GM19438 (cell line): ENCODE results near the gene SLC44A4.
"Not testable (repeated sequence)": the region's sequence is repeated elsewhere in the genome, so short reads cannot be mapped to it uniquely, and the experiment has no call there.

Experiments used
- ATAC-seq: cut with Tn5 transposase; IDR thresholded peaks from one replicate; pipeline ENCODE4 v1.9.1; 2021; ENCODE audit warnings: low read depth; ENCODE audit not compliant: unreplicated experiment

Gene SLC44A4

DNA sequence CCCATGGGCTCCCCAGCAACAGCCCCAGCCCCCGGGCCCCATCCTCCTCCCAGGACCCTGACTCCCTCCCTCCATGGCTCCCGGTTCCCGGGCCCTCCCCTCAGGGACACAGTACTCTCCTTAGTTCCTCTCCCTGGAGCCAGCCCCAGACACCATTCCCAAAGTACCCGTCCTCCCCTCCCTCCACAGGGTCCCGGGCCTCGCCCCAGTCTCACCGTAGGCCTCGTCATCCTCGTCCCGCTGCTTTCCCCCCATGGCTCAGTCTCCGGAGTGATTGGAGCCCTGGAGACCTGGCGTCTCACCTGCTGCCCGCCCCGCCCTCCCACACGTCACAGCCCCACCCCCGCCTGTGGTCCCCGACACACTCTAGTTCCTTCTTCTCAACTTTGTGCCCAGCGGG is at the start of gene SLC44A4:
SLC44A4 (minus strand) TSS at position 272 of the 400 bp plus-strand sequence; CDS start at position 255, 17 bp downstream.
- ATAC-seq = no peak

DNA sequence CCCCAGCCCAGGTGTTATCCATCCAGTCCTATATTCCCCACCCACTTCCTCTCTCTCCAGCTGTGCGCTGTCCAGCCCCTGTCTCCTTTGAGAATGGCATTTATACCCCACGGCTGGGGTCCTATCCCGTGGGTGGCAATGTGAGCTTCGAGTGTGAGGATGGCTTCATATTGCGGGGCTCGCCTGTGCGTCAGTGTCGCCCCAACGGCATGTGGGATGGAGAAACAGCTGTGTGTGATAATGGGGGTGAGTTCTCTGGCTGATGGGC is 49.8 kb upstream of the SLC44A4 start:
- ATAC-seq = no peak

- ATAC-seq = no peak
Observed at GRCh38 chr6:31927863-31928671, 49.3 kb upstream of the SLC44A4 start.

- no peak for ATAC-seq
Observed at GRCh38 chr6:31927242-31927862, 48.6 kb upstream of the SLC44A4 start, which contains the start of gene C2. TSS of gene C2 (plus strand) at chr6:31927717. CDS start at chr6:31927753, 36 bp downstream.

DNA sequence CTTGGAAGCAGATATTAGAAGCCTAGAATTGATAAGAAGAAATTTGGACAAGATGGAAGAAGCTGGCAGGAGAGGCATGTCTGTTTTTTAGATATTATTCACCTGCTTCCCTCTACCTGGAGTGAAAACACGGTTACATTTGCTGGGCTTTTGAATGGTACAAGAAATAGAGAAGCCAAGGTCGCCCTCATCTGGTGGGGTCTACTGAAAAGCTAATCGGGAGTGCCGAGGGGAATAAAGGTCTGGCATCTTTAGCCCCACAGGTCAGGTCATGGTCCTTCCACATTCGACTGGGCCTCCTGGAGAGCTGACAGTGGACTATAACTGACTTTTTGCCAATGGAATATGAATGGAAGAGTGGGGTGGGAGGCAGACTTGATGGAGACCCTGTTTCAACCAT is 44.1 kb upstream of the SLC44A4 start:
- no peak for ATAC-seq

- no peak for ATAC-seq
Observed at GRCh38 chr6:31920811-31921210, 42.0 kb upstream of the SLC44A4 start.

GRCh38 chr6:31919624-31920303 is 41.0 kb upstream of the SLC44A4 start:
- ATAC-seq = no peak

DNA sequence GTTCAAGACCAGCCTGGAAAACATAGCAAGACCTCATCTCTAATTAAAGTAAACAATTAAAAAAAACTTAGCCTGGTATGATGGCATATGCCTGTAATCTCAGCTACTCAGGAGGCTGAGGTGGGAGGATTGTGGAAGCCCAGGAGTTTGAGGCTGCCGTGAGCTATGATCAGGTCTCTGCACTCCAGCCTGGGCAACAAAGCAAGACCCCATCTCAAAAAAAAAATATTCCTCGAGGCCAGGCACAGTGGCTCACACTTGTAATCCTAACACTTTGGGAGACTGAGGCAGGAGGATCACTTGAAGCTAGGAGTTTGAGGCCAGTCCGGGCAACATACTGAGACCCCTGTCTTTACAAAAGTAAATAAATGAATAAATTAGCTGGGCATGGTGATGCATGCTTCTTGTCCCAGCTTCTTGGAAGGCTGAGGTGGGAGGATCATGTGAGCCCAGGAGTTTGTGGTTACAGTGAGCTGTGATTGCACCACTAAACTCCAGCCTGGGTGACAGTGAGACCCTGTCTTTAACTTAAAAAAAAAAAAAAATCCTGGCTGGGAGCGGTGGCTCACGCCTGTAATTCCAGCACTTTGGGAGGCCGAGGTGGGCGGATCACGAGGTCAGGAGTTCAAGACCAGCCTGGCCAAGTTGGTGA is 39.4 kb upstream of the SLC44A4 start:
- ATAC-seq = no peak

GRCh38 chr6:31915756-31916155 is 37.0 kb upstream of the SLC44A4 start:
- no peak for ATAC-seq

GRCh38 chr6:31915351-31915750 is 36.6 kb upstream of the SLC44A4 start:
- ATAC-seq = no peak

DNA sequence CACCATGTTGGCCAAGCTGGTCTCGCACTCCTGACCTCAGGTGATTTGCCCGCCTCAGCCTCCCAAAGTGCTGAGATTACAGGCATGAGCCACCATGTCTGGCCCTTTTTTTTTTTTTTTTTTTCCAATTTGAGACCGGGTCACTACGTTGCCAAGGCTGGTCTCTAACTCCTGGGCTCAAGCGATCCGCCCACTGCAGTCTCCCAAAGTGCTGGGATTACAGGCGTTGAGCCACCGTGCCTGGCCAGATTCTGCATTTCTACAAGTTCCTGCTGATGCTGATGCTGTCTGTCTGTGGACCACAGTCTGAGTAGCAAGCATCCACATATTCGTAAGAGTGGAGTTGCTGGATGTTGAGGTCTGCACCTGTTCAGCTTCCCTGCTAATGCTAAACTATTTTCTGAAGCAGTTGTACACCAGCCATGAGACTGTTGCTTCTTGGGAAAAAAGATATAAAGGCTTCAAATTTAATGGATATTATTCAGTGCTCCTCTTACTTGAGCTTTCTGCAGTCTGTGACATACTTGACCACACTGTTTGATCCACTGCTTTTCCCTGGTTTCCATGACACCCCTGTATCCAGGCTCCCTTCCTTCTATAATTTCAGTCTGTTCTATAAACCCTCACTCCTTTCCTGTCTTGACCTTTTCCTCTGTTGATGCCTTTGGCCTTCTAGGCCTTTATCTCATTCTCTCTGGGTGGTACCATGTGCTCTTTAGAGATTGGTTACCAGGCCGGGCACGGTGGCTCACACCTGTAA is 33.2 kb upstream of the SLC44A4 start:
- no peak for ATAC-seq

GRCh38 chr6:31909298-31909697 is 30.5 kb upstream of the SLC44A4 start:
- ATAC-seq = not testable (repeated sequence)

- ATAC-seq = peak; percentile 47
Observed at GRCh38 chr6:31908791-31909190, 30.0 kb upstream of the SLC44A4 start.

DNA sequence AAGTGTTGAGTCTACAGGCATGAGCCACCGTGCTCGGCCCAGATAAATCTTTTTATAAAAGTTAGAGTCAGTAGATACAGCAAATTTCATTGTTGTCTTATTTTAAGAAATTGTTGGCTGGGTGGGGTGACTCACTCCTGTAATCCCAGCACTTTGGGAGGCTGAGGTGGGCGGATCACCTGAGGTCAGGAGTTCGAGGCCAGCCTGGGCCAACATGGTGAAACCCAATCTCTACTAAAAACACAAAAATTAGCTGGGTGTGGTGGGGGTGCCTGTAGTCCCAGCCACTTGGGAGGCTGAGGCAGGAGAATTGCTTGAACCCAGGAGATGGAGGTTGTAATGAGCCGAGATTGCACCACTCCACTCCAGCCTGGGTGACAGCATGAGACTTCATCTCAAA is 29.5 kb upstream of the SLC44A4 start:
- not testable (repeated sequence) for ATAC-seq

DNA sequence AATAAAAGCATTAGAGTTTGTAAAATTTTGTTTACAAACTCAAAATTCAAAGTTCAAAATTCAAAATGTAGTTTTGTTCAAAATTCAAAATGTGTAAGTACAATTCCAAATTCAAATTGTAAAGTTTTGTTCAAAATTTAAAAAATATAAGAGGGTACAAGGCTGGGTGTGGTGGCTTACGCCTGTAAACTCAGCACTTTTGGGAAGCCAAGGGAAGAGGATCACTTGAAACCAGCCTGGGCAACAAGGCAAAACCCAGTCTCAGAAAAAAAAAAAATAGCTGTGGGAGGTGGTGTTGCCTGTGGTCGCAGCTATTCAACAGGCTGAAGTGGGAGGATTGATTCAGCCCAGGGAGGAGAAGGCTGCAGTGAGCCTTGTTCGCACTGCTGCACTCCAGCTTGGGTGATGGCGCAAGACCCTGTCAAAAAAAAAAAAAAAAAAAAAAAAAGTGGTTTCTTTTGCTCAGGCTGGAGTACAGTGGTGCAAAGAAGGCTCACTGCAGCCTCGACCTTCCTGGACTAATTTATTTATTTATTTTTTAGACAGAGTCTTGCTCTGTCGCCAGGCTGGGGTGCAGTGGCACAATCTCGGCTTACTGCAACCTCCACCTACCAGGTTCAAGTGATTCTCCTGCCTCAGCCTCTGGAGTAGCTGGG is 28.5 kb upstream of the SLC44A4 start:
- ATAC-seq = no peak

DNA sequence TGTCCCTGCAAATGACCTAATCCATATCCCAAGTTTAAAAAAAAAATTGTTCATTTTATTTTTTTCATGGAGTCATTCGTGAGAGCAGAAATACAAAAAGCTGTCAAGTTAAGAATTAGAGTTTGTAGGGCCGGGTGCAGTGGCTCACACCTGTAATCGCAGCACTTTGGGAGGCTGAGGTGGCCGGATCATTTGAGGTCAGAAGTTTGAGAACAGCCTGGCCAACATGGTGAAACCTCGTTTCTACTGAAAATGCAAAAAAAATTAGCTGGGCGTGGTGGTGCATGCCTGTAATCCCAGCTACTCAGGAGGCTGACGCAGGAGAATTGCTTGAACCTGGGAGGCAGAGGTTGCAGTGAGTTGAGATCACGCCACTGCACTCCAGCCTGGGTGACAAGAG is 27.9 kb upstream of the SLC44A4 start:
- ATAC-seq = not testable (repeated sequence)

GRCh38 chr6:31906122-31906521 is 27.3 kb upstream of the SLC44A4 start:
- ATAC-seq = no peak

GRCh38 chr6:31905041-31905440 is 26.2 kb upstream of the SLC44A4 start:
- ATAC-seq = no peak

DNA sequence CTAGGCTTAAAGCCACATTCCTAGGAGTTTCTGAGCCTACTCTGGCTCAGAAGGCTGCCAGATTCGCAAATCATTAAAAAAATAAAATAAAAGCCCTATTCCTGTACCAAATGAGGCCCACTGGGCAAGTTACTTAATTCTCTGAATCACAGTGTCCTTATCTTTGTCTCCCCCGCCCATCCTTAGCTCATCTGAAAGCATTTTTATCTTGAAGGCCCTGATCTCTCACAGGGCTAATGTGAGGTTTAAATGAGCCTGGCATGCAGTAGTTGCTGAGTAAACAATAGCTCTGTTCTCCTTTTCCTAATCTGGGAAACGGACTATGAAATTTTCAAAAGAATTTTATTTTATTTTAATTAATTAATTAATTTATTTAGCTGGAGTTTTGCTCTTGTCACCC is 25.2 kb upstream of the SLC44A4 start:
- no peak for ATAC-seq
